ENCODE measurements around the gene OASL.

DNA sequence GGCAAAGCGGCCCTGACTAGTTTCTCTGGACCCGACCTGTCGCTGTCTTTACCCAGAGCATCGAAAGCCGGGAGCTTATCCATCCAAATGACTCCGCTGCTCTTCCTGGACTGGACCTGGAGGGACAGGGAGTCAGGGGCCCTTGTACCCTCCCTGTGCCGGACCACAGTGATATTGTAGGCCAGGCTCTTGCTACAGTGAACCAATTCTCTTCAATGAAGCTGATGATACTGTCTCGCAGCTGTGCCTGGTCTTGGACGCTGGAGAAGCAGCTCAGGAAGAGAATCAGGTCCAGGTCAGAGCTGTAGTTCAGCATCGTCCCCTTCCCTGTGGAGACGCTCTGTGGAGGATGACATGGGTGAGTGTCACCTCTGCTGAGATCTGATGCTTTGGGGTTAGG is 14.7 kb upstream of the OASL start:
- TF ChIP-seq POLR2AphosphoS2 (conservative IDR thresholded peaks at IDR 0.05; ENCODE audit: low read length): no peak
- TF ChIP-seq RCOR1 (IDR thresholded peaks at IDR 0.05; ENCODE audit: low read depth, low read length): no peak
- TF ChIP-seq, protein P1, sequence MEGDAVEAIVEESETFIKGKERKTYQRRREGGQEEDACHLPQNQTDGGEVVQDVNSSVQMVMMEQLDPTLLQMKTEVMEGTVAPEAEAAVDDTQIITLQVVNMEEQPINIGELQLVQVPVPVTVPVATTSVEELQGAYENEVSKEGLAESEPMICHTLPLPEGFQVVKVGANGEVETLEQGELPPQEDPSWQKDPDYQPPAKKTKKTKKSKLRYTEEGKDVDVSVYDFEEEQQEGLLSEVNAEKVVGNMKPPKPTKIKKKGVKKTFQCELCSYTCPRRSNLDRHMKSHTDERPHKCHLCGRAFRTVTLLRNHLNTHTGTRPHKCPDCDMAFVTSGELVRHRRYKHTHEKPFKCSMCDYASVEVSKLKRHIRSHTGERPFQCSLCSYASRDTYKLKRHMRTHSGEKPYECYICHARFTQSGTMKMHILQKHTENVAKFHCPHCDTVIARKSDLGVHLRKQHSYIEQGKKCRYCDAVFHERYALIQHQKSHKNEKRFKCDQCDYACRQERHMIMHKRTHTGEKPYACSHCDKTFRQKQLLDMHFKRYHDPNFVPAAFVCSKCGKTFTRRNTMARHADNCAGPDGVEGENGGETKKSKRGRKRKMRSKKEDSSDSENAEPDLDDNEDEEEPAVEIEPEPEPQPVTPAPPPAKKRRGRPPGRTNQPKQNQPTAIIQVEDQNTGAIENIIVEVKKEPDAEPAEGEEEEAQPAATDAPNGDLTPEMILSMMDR (IDR thresholded peaks at IDR 0.05): no peak
- TF ChIP-seq POLR2A (IDR thresholded peaks at IDR 0.05; ENCODE audit: low read length): no peak
- no peak for TF ChIP-seq JUNB (IDR thresholded peaks at IDR 0.05)
- no peak for TF ChIP-seq CHD2 (IDR thresholded peaks at IDR 0.05; ENCODE audit: low read length, partially characterized antibody)
- no peak for TF ChIP-seq EHMT2 (IDR thresholded peaks at IDR 0.05; ENCODE audit: low read depth)
- TF ChIP-seq, protein P2, sequence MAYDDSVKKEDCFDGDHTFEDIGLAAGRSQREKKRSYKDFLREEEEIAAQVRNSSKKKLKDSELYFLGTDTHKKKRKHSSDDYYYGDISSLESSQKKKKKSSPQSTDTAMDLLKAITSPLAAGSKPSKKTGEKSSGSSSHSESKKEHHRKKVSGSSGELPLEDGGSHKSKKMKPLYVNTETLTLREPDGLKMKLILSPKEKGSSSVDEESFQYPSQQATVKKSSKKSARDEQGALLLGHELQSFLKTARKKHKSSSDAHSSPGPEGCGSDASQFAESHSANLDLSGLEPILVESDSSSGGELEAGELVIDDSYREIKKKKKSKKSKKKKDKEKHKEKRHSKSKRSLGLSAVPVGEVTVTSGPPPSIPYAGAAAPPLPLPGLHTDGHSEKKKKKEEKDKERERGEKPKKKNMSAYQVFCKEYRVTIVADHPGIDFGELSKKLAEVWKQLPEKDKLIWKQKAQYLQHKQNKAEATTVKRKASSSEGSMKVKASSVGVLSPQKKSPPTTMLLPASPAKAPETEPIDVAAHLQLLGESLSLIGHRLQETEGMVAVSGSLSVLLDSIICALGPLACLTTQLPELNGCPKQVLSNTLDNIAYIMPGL (CRISPR knock-in tag; IDR thresholded peaks at IDR 0.05; ENCODE audit: borderline replicate concordance): no peak
- no peak for TF ChIP-seq SMC3 (IDR thresholded peaks at IDR 0.05)
- TF ChIP-seq USF2 (IDR thresholded peaks at IDR 0.05): no peak
- no peak for TF ChIP-seq REST (IDR thresholded peaks at IDR 0.05)
